ENCODE data around the gene ANKRD7.

The ANKRD7 gene, protein sequence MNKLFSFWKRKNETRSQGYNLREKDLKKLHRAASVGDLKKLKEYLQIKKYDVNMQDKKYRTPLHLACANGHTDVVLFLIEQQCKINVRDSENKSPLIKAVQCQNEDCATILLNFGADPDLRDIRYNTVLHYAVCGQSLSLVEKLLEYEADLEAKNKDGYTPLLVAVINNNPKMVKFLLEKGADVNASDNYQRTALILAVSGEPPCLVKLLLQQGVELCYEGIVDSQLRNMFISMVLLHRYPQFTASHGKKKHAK

DNA sequence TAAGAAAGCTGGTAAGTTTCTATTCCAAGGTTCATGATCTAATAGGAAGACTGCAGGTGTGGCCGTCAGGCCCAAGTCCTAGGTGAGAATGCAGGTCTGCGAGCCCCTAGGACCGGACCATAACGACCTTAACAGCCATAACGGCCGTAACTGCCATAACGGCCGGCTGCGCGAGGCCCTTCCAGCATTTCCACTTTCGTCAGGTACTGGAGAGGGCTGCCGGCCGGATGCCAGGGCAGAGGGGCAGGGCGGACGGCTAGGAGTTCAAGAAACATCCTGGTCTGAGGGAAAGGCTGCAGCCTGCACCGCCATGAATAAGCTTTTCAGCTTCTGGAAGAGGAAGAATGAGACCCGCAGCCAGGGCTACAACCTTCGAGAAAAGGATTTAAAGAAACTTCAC, at the start of gene ANKRD7:
Gene ANKRD7, plus strand, starts transcription at position 184 of the 400 bp plus-strand sequence. Its CDS starts 127 bp downstream, at position 311.
- DNase-seq: no peak

DNA sequence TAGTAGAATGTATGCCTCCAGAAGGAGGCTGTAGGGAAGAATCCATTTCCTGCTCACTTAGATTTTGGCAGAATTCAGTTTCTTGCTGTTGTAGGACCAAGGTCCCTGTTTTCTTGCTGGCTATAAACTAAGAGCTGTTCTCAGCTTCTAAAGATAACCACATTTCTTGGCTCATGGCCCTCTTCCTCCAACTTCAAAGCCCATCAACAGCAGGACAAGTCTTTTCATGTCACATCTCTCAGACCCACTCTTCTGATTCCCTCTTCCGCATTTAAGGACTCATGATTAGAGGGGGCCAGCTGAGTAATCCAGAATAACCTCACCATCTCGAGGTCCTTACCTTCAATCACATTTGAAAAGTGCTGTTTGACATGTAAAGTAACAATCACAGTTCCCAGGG, 48.8 kb upstream of the ANKRD7 start:
- no peak for DNase-seq

- DNase-seq: no peak
Measured at GRCh38 chr7:118179191-118179590, 45.3 kb upstream of the ANKRD7 start.

GRCh38 chr7:118182593-118183427, 41.7 kb upstream of the ANKRD7 start:
- peak; percentile 72 for DNase-seq

DNA sequence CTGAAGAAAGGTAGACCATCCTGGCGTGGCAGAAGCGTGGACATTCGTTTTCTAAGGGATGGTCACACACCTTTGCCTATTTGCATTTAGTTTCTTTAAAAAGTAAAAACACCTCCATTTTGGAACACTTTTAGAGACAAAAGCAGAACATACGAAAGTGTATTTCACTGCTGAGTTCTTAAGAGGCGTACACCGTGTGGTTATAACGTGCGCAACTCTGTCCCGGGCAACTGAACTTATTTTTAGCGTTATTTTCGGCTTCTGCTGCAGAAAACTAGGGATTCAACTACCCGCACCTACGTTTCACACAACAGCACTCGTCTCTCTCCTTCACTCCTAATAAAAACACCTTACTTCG, 41.1 kb upstream of the ANKRD7 start:
- no peak for DNase-seq

DNA sequence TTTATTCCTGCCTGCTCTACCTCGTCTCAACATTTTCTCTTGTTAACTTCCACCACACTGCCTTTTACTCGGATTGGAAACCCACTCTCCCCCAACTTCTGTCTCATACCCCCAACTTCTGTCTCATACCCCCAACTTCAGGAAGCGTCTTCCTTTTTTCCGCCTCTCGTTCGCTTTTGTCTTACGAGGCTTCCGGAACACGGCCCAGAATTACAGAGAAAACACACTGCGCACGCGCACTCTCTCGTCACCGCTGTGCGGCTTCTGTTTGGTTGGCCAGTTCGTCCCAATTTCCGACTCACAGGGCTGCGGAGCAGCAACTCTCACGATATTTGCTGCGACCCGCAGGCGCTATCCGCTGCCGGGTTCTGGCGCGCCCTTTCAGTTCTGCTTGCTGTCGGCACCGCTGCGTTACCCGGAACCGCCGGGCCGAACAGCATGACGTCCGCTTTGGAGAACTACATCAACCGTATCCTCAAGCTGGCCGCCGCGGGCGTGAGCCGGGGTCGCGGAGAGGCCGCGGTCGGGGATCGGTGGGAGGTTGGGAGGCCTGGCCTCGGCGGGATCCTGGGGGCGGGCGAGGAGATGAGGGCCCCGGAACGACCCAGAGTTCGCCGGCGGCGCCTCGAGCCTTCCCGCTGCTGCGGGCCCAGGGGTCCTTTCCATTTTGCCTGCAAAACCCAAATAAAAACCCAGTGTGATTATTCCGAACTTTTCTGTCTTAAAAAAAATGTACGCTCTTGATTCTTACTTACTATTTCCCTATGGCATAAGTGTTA, 40.5 kb upstream of the ANKRD7 start, which contains the start of gene LSM8:
Gene LSM8, plus strand, starts transcription at position 379 of the 779 bp plus-strand sequence. Its CDS starts 60 bp downstream, at position 439.
- DNase-seq: peak; percentile 99

- no peak for DNase-seq
Measured at GRCh38 chr7:118184565-118184940, 40.0 kb upstream of the ANKRD7 start.

DNA sequence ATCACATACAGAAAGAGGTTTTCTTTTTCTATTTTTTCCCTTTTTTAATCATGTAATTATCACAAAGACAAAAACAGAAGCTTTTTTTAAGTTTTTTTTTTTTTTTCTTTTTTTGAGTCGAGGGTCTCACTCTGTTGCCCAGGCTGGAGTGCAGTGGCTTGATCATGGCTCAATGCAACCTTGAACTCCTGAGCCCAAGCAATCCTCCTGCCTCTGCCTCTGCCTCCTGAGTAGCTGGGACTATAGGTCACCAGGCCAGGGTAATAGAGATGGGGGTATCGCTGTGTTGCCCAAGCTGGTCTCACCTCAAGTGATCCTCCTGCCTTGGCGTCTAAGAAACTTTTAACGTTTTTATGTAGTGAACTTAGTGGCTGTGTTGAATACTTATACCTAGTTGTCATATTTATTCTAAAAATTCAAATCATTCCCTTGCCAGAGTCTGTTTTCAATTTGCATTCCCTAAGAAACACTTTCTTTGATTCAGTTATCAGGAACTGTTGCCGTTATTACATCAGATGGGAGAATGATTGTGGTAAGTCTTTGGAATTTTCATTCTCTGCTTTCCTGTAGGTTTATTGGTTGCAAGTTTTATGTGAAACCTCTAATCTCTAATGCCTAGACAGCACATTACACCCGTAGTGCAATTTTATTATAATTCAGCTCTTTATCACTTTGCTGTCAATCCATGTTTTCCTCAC, 39.2 kb upstream of the ANKRD7 start:
- peak; percentile 6 for DNase-seq

- no peak for DNase-seq
Measured at GRCh38 chr7:118186501-118186900, 38.0 kb upstream of the ANKRD7 start.

DNA sequence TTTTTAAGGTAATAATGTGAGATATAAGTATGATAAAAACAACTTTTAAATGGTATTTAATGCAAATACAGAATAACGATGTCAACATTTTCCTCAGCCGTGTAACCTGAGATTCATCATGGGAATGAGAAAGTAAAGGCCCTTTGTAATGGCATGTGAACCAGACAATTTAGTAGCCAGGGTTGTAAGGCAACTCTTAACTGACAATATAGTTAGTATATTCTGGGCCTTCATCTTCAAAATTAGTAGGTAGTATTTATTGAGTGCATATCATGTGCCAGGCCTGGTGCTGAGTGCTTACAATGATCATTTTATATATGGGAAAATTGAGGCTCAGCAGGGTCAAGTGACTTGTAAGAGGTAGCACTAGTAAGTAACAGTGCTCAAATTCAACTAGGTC, 29.9 kb upstream of the ANKRD7 start:
- no peak for DNase-seq

DNA sequence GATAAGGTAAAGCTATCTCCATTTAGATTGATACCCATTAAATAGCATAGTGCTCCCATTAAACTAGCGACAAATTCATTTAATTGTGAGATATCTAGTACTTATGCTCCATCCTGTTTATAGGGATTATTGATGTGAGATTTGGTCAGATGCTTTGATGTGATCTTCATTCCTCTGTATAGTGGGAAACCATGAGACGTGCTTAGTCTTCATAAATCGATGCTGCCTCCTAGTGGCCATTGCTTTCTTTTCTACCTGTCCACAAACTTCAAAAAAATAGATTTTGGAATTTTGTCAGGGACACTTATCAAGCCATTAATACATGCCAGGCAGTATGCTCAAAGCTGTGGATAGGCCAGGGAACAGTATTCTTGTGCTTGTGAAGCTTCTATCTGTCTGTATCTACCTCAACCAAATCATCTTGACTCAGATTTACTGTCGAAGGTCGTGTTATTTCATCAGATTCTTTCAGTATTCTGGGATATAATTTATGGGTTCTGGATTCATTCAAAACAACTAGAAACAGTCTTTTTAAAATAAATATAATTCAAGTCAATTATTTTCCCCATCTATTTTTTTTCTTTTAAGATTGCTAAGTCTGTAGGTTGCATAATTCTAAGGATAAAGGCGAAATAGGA, 28.5 kb upstream of the ANKRD7 start:
- peak; percentile 87 for DNase-seq

DNA sequence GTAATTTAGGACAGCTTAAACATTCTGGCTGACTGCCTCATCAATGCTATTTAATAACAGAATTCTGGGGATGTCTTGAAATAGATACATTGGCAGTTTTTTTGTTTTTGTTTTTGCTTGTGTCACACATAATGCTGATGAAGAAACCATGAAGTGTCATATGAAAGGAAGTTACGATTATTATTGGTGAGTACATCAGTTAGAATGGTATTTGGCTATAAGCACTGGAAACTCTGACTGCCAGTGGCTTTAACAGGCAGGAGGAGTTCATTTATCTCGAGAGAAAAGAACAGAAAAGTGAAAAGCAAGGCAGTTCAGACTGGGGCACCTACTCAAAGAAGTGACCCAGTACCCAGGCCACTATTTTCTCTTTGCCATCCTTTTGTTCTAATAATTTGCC, 22.4 kb upstream of the ANKRD7 start:
- DNase-seq: peak; percentile 15

DNA sequence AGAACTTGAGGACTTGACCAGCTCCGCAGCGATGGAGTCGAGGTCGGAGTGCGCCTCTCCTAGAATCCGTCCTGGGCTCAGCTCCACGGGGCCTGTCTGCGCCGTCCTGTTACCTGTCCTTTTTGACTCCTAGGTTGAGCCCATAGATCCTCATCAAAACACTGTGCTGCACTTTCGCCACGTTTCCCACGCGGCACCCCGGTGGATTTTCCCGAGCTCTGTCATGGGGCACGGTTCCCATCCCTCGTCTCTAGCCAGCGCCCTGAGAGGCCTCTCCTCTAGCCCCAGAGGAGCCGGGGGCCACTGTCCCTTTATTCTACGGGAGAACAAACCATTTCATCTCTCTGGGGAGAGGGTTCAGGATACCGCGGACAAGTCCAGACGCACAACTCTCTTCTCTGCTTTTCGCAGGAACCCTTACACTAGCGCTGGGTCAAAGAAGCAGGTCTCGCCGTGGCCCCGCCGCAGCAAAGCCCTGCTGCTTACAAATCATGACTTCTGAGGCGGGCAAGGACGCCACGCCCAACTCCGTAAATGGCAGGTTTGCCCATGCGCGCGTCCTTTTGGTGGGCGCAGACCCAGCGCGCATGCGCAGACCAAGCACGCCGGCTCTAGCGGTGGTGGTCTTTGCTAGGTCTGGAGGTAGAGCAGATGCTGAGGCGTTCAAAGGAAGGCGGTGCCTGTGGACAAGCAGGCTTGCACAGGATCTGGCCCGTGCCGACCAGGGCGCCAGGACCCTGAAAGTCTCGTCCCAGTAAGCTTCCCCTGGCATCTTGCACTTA, 10.3 kb upstream of the ANKRD7 start:
- DNase-seq: peak; percentile 95

GRCh38 chr7:118214833-118215182, 9.7 kb upstream of the ANKRD7 start:
- DNase-seq: no peak

GRCh38 chr7:118217210-118217619, 7.3 kb upstream of the ANKRD7 start:
- DNase-seq: no peak

GRCh38 chr7:118218413-118219156, 5.9 kb upstream of the ANKRD7 start:
- DNase-seq: no peak

- DNase-seq: no peak
Measured at GRCh38 chr7:118219157-118219512, 5.4 kb upstream of the ANKRD7 start.

DNA sequence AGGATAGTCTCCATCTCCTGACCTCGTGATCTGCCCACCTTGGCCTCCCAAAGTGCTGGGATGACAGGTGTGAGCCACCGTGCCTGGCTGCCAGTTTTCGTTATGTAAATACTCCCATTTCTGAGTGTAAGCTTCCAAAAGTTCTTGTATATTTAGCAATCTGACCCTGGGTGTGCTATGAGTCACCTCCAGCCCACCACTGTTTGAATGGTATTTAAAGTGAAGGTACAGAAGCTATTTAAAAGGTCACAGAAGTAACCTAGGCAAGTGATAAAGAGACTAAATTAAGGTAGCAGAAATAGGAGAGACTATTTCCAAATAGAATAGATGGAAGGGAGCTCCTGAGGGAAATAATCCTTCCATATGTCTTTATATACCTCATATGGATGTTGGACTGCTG, 3.9 kb upstream of the ANKRD7 start:
- DNase-seq: no peak

- DNase-seq: no peak
Measured at GRCh38 chr7:118222591-118222990, 1.9 kb upstream of the ANKRD7 start.

DNA sequence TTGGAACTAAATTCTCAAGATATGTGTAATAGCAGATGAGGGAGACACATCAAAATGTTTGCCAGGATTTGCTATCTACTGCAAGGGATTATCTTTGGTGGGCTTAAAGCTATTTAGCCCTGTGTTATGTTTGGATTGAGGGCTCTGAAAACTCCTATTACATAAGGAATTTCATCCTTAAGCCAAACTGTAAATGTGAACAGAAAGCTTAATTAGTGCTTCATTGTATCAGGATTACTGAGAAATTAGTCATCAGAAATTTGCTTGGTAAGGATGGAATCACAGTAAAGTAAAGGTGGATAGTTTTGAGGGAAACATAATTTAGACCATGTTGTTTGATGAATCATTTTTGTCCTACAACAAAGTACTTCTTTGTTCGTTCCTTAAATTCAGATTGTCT, 8.3 kb downstream of the ANKRD7 start:
- no peak for DNase-seq

- no peak for DNase-seq
Measured at GRCh38 chr7:118233799-118234198, 9.3 kb downstream of the ANKRD7 start.

Data from eye (tissue), 1 donor.